NCI-H345 treated with DMSO at 0.1 percent for 48 hours (cell line): ENCODE results near the gene CEMIP2.
"Not testable (repeated sequence)": the region's sequence is repeated elsewhere in the genome, so short reads cannot be mapped to it uniquely, and the experiment has no call there.

ENCODE experiments used
- DNase-seq: peaks from one replicate; lab custom pipeline; 2025; ENCODE audit not compliant: unreplicated experiment; lab: John Stamatoyannopoulos, UW

The CEMIP2 gene

GRCh38 chr9:71768388-71769174 lies at the start of gene CEMIP2:
CEMIP2 (minus strand) TSS chr9:71768513; CDS start chr9:71750373, 18,140 bp downstream.
- DNase-seq, result peak; percentile 71

- peak; percentile 27 for DNase-seq
Observed at GRCh38 chr9:71816916-71817451, 48.7 kb upstream of the CEMIP2 start.

GRCh38 chr9:71814815-71815214 lies 46.5 kb upstream of the CEMIP2 start:
- no peak for DNase-seq

- no peak for DNase-seq
Observed at GRCh38 chr9:71814226-71814625, 45.9 kb upstream of the CEMIP2 start.

- DNase-seq, result no peak
Observed at GRCh38 chr9:71812385-71812784, 44.1 kb upstream of the CEMIP2 start.

- no peak for DNase-seq
Observed at GRCh38 chr9:71808068-71808467, 39.8 kb upstream of the CEMIP2 start.

GRCh38 chr9:71806901-71807307 lies 38.6 kb upstream of the CEMIP2 start:
- peak; percentile 62 for DNase-seq

- DNase-seq, result not testable (repeated sequence)
Observed at GRCh38 chr9:71805096-71805495, 36.8 kb upstream of the CEMIP2 start.

GRCh38 chr9:71801826-71802225 lies 33.5 kb upstream of the CEMIP2 start:
- no peak for DNase-seq

GRCh38 chr9:71797266-71797665 lies 29.0 kb upstream of the CEMIP2 start:
- no peak for DNase-seq

GRCh38 chr9:71796100-71796767 lies 27.9 kb upstream of the CEMIP2 start:
- DNase-seq, result no peak

- no peak for DNase-seq
Observed at GRCh38 chr9:71795097-71795813, 26.9 kb upstream of the CEMIP2 start.

GRCh38 chr9:71793386-71794105 lies 25.2 kb upstream of the CEMIP2 start:
- DNase-seq, result no peak

- DNase-seq, result no peak
Observed at GRCh38 chr9:71791875-71792274, 23.6 kb upstream of the CEMIP2 start.

GRCh38 chr9:71790296-71790695 lies 22.0 kb upstream of the CEMIP2 start:
- DNase-seq, result no peak

- no peak for DNase-seq
Observed at GRCh38 chr9:71783120-71783523, 14.8 kb upstream of the CEMIP2 start.

- DNase-seq, result no peak
Observed at GRCh38 chr9:71781391-71781790, 13.1 kb upstream of the CEMIP2 start.

- DNase-seq, result no peak
Observed at GRCh38 chr9:71780953-71781352, 12.6 kb upstream of the CEMIP2 start.

GRCh38 chr9:71778085-71778484 lies 9.8 kb upstream of the CEMIP2 start:
- DNase-seq, result no peak

- no peak for DNase-seq
Observed at GRCh38 chr9:71774920-71775319, 6.6 kb upstream of the CEMIP2 start.

- no peak for DNase-seq
Observed at GRCh38 chr9:71772726-71773125, 4.4 kb upstream of the CEMIP2 start.
